ENCODE data around the gene MIGA2.
A peak's percentile ranks its signal among the peaks of the same experiment; 100 is the strongest.

DNA sequence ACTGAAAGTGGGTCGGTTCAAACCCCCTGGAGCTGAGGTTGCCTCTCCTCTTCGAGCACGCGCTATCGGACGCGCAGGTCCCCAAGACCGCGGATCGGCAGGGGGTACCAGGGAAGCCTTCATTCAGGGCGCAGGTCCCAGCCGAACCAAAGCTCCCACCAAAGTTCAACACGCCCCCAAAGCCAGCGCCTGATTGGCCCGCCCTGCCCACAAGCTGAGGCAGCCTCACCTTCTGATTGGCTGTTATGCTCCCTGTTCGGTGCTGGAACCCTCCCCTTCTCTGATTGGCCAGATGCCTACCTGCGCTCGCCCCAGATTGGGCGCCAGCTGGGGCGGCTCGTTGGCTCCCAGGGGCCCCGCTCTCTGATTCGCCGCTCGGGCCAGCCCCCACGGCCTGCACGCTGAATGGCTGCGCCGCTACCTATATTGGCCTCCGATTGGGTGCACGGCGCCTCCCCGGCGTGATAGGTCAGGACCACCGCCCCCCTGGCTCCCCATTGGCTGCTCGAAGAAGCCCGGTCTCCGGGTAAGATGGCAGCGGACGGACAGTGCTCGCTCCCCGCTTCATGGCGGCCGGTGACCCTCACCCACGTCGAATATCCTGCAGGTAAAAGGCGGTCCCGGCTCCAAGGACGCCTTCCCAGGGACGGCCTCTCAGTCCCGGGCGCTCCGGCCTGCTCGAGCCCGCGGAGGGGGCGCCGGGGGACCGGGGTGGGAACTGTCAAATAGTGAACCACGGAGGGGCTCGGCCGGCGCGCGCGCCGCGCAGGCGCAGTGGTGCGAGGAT, 44.4 kb downstream of the MIGA2 start, which contains the start of gene DOLPP1:
- TF ChIP-seq CTCF (IDR thresholded peaks at IDR 0.05 in 8 of 11, conservative IDR thresholded peaks at IDR 0.05 in 3 of 11) (peak in 2 of 11 experiments; percentile 7 to 55), POLR2A (IDR thresholded peaks at IDR 0.05) (no peak)

Measured in spleen (tissue), 7 donors.